Prostate gland (tissue), 2 donors: ENCODE results near the gene FRYL. TPM values are rescaled to one million over a fixed set of nuclear protein-coding genes. Genes with fewer than 3 reads are reported as not detected.

ENCODE experiments used
- DNase-seq: peaks from one replicate; pipeline ENCODE4 v3.0.0-alpha.2; 2019; ENCODE audit warnings: low spot score
- H3K27ac ChIP-seq, 2 donors: fragments of 200-600 bp; sonication (generic); 2 replicates each; pipeline ENCODE4 v1.5.1; 2017 to 2019
- H3K27me3 ChIP-seq: fragments of 200-600 bp; sonication (generic); replicated peaks from 2 replicates; pipeline ENCODE4 v1.5.1; 2019; ENCODE audit not compliant: insufficient read depth
- H3K36me3 ChIP-seq, 2 donors: fragments of 200-600 bp; sonication (generic); 1 replicate in 1 of 2; 2 replicates in 1 of 2; pipeline versions ENCODE4 v1.5.1 to v1.8.1; 2017 to 2019
- H3K4me1 ChIP-seq: fragments of 200-600 bp; sonication (generic); replicated peaks from 2 replicates; pipeline ENCODE4 v1.5.1; 2019
- H3K4me3 ChIP-seq, 2 donors: fragments of 200-600 bp; sonication (generic); 2 replicates each; pipeline ENCODE4 v1.5.1; 2017 to 2019
- H3K9me3 ChIP-seq: fragments of 200-600 bp; sonication (generic); 2 replicates; pipeline ENCODE4 v1.5.1; 2017
- POLR2A ChIP-seq: fragments of 450-650 bp; IDR thresholded peaks from one replicate; pipeline ENCODE4 v1.6.1; 2016; ENCODE audit warnings: antibody characterized with exemption, mild to moderate bottlenecking
- POLR2AphosphoS5 ChIP-seq: sonication (generic); formaldehyde crosslinking; IDR thresholded peaks from one replicate; pipeline ENCODE4 v1.6.1; 2017; ENCODE audit warnings: antibody characterized with exemption
- WGBS: methylation state at CpG from one replicate; pipeline ENCODE4 v1.1.5; 2018; 5-methylcytosine and 5-hydroxymethylcytosine counted together
- intact Hi-C: fragments of 100-400 bp; cut with DNase I; formaldehyde crosslinking; loops from one replicate; pipeline ENCODE4 v1.14.2; 2022
- total RNA-seq, 2 donors: library from RNA; depleted of rRNA; stranded (reverse); fragments of >200 nt; gene quantifications; one replicate each; pipeline ENCODE4 v1.1.0, GENCODE V29; 2016
- TF ChIP-seq, protein P1 (sequence below), 4 experiments: fragments of 200-600 bp in 2 of 4; fragments of 450-650 bp in 2 of 4; sonication (generic) in 2 of 4; IDR thresholded peaks; 1 replicate in 3 of 4; 2 replicates in 1 of 4; pipeline ENCODE4 v1.5.1; 2016 to 2019; ENCODE audit warnings: antibody characterized with exemption in 4 of 4, mild to moderate bottlenecking in 2 of 4, moderate library complexity in 2 of 4

The FRYL gene
- total RNA-seq, 2 donors from 2014 or later, result 40.0 to 47.6 TPM

DNA sequence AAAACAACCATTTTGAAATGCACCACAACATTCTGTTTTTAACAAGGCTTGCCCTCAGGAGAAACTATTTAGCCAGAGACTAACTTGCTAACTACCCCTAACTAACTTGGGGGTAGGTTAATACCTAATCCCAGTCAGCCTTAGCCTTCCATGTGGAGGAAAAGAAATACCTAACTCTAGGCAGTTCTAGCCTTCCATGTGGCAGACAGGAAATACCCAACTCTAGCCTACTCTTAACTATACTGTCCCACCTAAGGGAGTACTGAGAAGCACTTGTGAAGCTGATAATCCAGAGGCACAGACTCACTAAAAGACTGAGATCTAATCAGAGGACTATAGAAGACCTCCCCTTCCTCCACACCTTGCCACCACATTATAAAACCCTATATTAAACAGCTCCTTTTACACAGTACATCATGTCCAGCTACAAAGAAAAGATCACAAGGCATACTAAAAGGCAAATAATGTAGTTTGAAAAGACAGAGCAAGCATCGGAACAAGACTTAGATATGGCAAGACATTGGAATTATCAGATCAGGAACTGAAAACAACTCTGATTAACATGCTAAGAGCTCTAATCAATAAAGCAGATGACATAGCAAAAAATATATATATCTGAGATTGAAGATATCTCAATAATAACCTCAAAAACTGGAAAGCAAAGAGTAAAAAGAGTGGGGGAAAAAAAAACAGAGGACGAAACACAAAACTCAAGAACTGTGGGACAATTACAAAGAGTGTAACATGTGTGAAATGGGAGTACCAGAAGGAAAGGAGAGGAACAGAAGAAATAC, 52.2 kb downstream of the FRYL start:
- Histone ChIP-seq H3K4me3 (no peak overlapping the region), H3K27me3 (no peaks in the 10 kb centered on the region), H3K9me3 (no peaks in the 10 kb centered on the region), H3K27ac (no peak overlapping the region), H3K36me3 (no peaks in the 10 kb centered on the region), H3K4me1 (peaks cover 4% of the 10 kb centered on the region)
- intact Hi-C loops, result no loop called here
- DNase-seq, result no peak
- WGBS, result 79% methylated on average over 2 of the region's 2 CpGs
- peak; percentile 30 for TF ChIP-seq POLR2AphosphoS5
- no peak for TF ChIP-seq POLR2A
- TF ChIP-seq, protein P1, sequence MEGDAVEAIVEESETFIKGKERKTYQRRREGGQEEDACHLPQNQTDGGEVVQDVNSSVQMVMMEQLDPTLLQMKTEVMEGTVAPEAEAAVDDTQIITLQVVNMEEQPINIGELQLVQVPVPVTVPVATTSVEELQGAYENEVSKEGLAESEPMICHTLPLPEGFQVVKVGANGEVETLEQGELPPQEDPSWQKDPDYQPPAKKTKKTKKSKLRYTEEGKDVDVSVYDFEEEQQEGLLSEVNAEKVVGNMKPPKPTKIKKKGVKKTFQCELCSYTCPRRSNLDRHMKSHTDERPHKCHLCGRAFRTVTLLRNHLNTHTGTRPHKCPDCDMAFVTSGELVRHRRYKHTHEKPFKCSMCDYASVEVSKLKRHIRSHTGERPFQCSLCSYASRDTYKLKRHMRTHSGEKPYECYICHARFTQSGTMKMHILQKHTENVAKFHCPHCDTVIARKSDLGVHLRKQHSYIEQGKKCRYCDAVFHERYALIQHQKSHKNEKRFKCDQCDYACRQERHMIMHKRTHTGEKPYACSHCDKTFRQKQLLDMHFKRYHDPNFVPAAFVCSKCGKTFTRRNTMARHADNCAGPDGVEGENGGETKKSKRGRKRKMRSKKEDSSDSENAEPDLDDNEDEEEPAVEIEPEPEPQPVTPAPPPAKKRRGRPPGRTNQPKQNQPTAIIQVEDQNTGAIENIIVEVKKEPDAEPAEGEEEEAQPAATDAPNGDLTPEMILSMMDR (IDR thresholded peaks at IDR 0.05), result no peak

DNA sequence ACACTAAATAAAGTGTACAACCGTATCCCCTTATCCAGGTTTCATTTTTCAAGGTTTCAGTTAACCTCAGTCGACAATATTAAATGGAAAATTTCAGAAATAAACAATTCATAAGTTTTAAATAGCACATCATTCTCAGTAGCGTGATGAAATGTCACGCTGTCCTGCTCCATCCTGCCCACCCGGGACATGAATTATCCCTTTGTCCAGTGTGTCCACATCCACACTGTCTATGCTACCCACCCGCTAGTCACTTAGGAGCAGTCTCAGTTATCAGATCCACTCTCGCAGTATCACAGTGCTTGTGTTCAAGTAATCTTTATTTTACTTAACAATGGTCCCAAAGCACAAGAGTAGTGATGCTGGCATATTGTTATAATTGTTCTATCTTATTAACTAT, 54.7 kb downstream of the FRYL start:
- no peak for DNase-seq
- Histone ChIP-seq H3K4me3 (no peak overlapping the region), H3K27me3 (no peaks in the 10 kb centered on the region), H3K9me3 (no peaks in the 10 kb centered on the region), H3K27ac (no peak overlapping the region), H3K36me3 (no peaks in the 10 kb centered on the region), H3K4me1 (peaks cover 4% of the 10 kb centered on the region)
- TF ChIP-seq POLR2A, result no peak
- TF ChIP-seq, protein P1 (IDR thresholded peaks at IDR 0.05), result no peak
- no peak for TF ChIP-seq POLR2AphosphoS5
- intact Hi-C loops, result no loop called here
- 87% methylated on average over 7 of the region's 7 CpGs for WGBS

DNA sequence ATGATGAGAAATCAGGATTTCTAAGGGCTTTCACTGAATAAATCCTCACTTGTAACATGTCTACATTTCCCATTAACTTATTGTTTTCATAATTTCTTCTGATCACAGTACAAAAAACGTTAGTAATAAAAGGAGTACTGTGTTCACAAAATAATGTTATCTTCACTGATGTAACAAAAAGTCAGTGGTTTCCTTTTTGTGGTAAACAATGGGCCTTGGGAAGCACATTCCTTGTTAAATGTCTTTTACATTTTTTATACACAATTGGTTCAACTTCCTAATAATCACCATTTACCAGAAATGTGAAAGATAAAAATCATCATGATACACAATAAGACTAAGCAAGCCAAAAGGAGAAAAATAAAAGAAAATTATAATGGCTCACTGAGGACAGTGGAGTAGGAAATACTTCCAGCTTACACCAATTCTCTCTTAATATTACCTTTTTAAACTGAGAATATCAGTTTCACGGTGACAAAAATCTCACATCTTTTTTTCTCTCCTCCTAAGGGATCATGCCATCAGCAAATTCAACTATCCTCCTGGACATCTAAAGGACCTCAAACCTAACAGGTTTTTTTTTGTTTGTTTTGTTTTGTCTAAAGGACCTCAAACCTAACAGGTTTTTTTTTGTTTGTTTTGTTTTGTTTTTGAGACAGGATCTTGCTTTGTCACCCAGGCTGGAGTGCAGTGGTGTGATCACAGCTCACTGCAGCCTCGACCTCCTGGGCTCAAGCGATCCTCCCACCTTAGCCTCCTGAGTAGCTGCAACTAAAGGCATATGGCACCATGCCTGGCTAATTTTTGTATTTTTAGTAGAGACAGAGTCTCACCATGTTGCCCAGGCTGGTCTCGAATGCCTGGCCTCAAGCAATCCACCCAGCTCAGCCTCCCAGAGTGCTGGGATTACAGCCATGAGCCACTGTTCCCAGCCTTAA, 57.3 kb downstream of the FRYL start:
- Histone ChIP-seq H3K4me1 (peaks cover 4% of the 10 kb centered on the region), H3K4me3 (no peak overlapping the region), H3K27ac (no peak overlapping the region), H3K36me3 (no peaks in the 10 kb centered on the region), H3K9me3 (no peaks in the 10 kb centered on the region), H3K27me3 (no peaks in the 10 kb centered on the region)
- intact Hi-C loops, result no loop called here
- WGBS, result 40% methylated on average over 5 of the region's 5 CpGs
- TF ChIP-seq, protein P1 (IDR thresholded peaks at IDR 0.05), result no peak
- TF ChIP-seq POLR2AphosphoS5, result no peak
- no peak for TF ChIP-seq POLR2A
- DNase-seq, result no peak

DNA sequence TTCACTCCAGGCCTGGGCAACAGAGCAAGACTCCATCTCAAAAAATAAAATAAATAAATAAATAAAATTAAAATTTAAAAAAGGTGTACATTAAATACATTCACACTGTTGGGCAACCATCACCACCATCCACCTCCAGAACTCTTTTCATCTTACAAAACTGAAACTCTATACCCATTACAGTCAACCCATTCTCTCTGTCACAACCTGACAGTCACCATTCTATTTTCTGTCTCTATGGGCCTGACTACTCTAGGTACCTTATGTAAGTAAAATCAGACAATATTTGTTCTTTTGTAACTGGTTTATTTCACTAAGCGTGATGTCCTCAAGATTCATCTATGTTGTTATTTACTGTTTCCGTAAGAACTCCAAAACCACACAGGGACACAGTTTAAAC, 59.6 kb downstream of the FRYL start:
- Histone ChIP-seq H3K27me3 (no peaks in the 10 kb centered on the region), H3K36me3 (no peaks in the 10 kb centered on the region), H3K9me3 (no peaks in the 10 kb centered on the region), H3K4me3 (no peak overlapping the region), H3K27ac (no peak overlapping the region), H3K4me1 (no peaks in the 10 kb centered on the region)
- intact Hi-C loops, result no loop called here
- no peak for TF ChIP-seq POLR2A
- TF ChIP-seq, protein P1 (IDR thresholded peaks at IDR 0.05), result no peak
- WGBS, result 97% methylated on average over 2 of the region's 2 CpGs
- no peak for DNase-seq
